ENCODE data around the gene OSBPL7. TPM values are rescaled to one million over a fixed set of nuclear protein-coding genes. Genes with fewer than 3 reads are reported as not detected.

OSBPL7 gene
- total RNA-seq, 1 donor from 2014 or later, result 14.4 TPM

- Histone ChIP-seq H3K4me3 (no peak overlapping the region), H3K9me3 (no peaks in the 10 kb centered on the region), H3K27ac (no peak overlapping the region), H3K27me3 (no peaks in the 10 kb centered on the region), H3K4me1 (no peaks in the 10 kb centered on the region), H3K36me3 (peaks cover 38% of the 10 kb centered on the region)
- DNase-seq (peak; percentile 50), ATAC-seq (no peak)
- no peak for TF ChIP-seq CTCF (IDR thresholded peaks at IDR 0.05)
- intact Hi-C loops (cut with DNase I), result no loop called here
Observed at GRCh38 chr17:47807421-47807820, 14.2 kb downstream of the OSBPL7 start.

GRCh38 chr17:47806913-47807255 is 14.7 kb downstream of the OSBPL7 start:
- Histone ChIP-seq H3K9me3 (no peaks in the 10 kb centered on the region), H3K4me1 (no peaks in the 10 kb centered on the region), H3K4me3 (no peak overlapping the region), H3K27me3 (no peaks in the 10 kb centered on the region), H3K27ac (no peak overlapping the region), H3K36me3 (peaks cover 37% of the 10 kb centered on the region)
- no peak for TF ChIP-seq CTCF (IDR thresholded peaks at IDR 0.05)
- no peak for DNase-seq
- ATAC-seq, result no peak
- intact Hi-C loops (cut with DNase I), result no loop called here

- intact Hi-C loops (cut with DNase I), result no loop called here
Observed at GRCh38 chr17:47806026-47806912, 15.3 kb downstream of the OSBPL7 start.

GRCh38 chr17:47804461-47804860 is 17.1 kb downstream of the OSBPL7 start:
- H3K27me3 ChIP-seq, result no peaks in the 10 kb centered on the region
- H3K27ac ChIP-seq, result no peak overlapping the region
- ATAC-seq (no peak), DNase-seq (peak; percentile 9)
- no peak overlapping the region for H3K4me3 ChIP-seq
- no peak for TF ChIP-seq CTCF (IDR thresholded peaks at IDR 0.05)
- intact Hi-C loops (cut with DNase I), result no loop called here
- no peaks in the 10 kb centered on the region for H3K9me3 ChIP-seq
- peaks cover 31% of the 10 kb centered on the region for H3K36me3 ChIP-seq
- no peaks in the 10 kb centered on the region for H3K4me1 ChIP-seq

More at GRCh38 chr17:47806026-47806912, 15.3 kb downstream of the OSBPL7 start:
- TF ChIP-seq CTCF (IDR thresholded peaks at IDR 0.05), result no peak
- H3K27ac ChIP-seq, result no peak overlapping the region
- ATAC-seq (no peak), DNase-seq (no peak)
- no peak overlapping the region for H3K4me3 ChIP-seq
- no peaks in the 10 kb centered on the region for H3K27me3 ChIP-seq
- H3K4me1 ChIP-seq, result no peaks in the 10 kb centered on the region
- H3K9me3 ChIP-seq, result no peaks in the 10 kb centered on the region
- H3K36me3 ChIP-seq, result peaks cover 37% of the 10 kb centered on the region

GRCh38 chr17:47803751-47804150 is 17.8 kb downstream of the OSBPL7 start:
- no peaks in the 10 kb centered on the region for H3K4me1 ChIP-seq
- no peaks in the 10 kb centered on the region for H3K9me3 ChIP-seq
- no peak overlapping the region for H3K27ac ChIP-seq
- peaks cover 24% of the 10 kb centered on the region for H3K36me3 ChIP-seq
- no peak for TF ChIP-seq CTCF (IDR thresholded peaks at IDR 0.05)
- no peaks in the 10 kb centered on the region for H3K27me3 ChIP-seq
- intact Hi-C loops (cut with DNase I), result no loop called here
- DNase-seq (no peak), ATAC-seq (no peak)
- no peak overlapping the region for H3K4me3 ChIP-seq
